Erythroblast (primary cell): ENCODE data around the gene NOX5.

Source experiments
- GATA1 ChIP-seq: IDR thresholded peaks from 2 replicates; pipeline ENCODE4 v1.6.1; 2011; ENCODE audit warnings: low read depth, mild to moderate bottlenecking, control low read depth, low read length, moderate library complexity
- POLR2A ChIP-seq: IDR thresholded peaks from 2 replicates; pipeline ENCODE4 v1.6.1; 2011; ENCODE audit warnings: mild to moderate bottlenecking, low read length

GRCh38 chr15:68987676-68988075 is 26.8 kb upstream of the NOX5 start:
- TF ChIP-seq POLR2A (no peak), GATA1 (no peak)
